ENCODE results near the gene HSPA14. TPM values are rescaled to one million over a fixed set of nuclear protein-coding genes. Genes with fewer than 3 reads are reported as not detected.
A peak's percentile ranks its signal among the peaks of the same experiment; 100 is the strongest.

The HSPA14 gene
- total RNA-seq (10 to 100 TPM; 16.1 to 16.9 TPM), polyA plus RNA-seq (ENCODE audit: insufficient read length in 2 of 2) (10 to 100 TPM; 14.8 to 17.7 TPM)
- long read RNA-seq, donor 1, partial matches to known transcripts: 0 of 4 reads
- long read RNA-seq, donor 1, other reads (novel, unspliced or antisense): 0 of 4 reads
- long read RNA-seq, donor 2, partial matches to known transcripts: 0 of 1 reads
- long read RNA-seq, donor 2, other reads (novel, unspliced or antisense): 0 of 1 reads
- long read RNA-seq, donor 3, partial matches to known transcripts: 0 of 1 reads
- long read RNA-seq, donor 3, other reads (novel, unspliced or antisense): 0 of 1 reads
- long read RNA-seq, donor 4, partial matches to known transcripts: 6 of 7 reads
- long read RNA-seq, donor 4, other reads (novel, unspliced or antisense): 0 of 7 reads

- Histone ChIP-seq H3K4me3 (ENCODE audit: low read depth, low read length) (peak within 1 kb of the TSS; percentile 95), H3K27ac (ENCODE audit: low read depth, low read length) (peak within 1 kb of the TSS; percentile 98), H3K36me3 (ENCODE audit: control insufficient read depth, insufficient read depth, low read length) (peaks cover 14% of the 10 kb centered on the region), H3K4me1 (ENCODE audit: control insufficient read depth, insufficient read depth, low read length) (peaks cover 16% of the 10 kb centered on the region), H3K9me3 (ENCODE audit: control insufficient read depth, insufficient read depth, low read length) (no peaks in the 10 kb centered on the region), H3K27me3 (ENCODE audit: control insufficient read depth, insufficient read depth, low read length) (no peaks in the 10 kb centered on the region)
- under 1% methylated on average over 72 of the region's 72 CpGs for WGBS (ENCODE audit: insufficient coverage)
- peak; percentile 99 to 100 (median 100) for DNase-seq (ENCODE audit: low read depth in 4 of 6, low spot score in 6 of 6)
Observed at GRCh38 chr10:14837757-14838581, at the start of gene HSPA14, which contains the start of the genes CDNF and MSANTD7. Gene HSPA14 (plus strand): TSS chr10:14838306. CDS start chr10:14838403, 97 bp downstream. Gene CDNF (minus strand): TSS chr10:14838037. CDS start chr10:14837946, 91 bp downstream. Gene MSANTD7 (plus strand): TSS chr10:14838306. CDS start chr10:14842285, 3,979 bp downstream.

- no peaks in the 10 kb centered on the region for H3K9me3 ChIP-seq (ENCODE audit: control insufficient read depth, insufficient read depth, low read length)
- no peak overlapping the region for H3K27ac ChIP-seq (ENCODE audit: low read depth, low read length)
- no peaks in the 10 kb centered on the region for H3K27me3 ChIP-seq (ENCODE audit: control insufficient read depth, insufficient read depth, low read length)
- no CpG with 5 or more reads among the region's 5 CpGs for WGBS (ENCODE audit: insufficient coverage)
- H3K4me3 ChIP-seq (ENCODE audit: low read depth, low read length): no peak overlapping the region
- no peak for DNase-seq (ENCODE audit: low read depth in 4 of 6, low spot score in 6 of 6)
- no peaks in the 10 kb centered on the region for H3K36me3 ChIP-seq (ENCODE audit: control insufficient read depth, insufficient read depth, low read length)
- H3K4me1 ChIP-seq (ENCODE audit: control insufficient read depth, insufficient read depth, low read length): no peaks in the 10 kb centered on the region
Observed at GRCh38 chr10:14798636-14799035, 39.5 kb upstream of the HSPA14 start.

DNA sequence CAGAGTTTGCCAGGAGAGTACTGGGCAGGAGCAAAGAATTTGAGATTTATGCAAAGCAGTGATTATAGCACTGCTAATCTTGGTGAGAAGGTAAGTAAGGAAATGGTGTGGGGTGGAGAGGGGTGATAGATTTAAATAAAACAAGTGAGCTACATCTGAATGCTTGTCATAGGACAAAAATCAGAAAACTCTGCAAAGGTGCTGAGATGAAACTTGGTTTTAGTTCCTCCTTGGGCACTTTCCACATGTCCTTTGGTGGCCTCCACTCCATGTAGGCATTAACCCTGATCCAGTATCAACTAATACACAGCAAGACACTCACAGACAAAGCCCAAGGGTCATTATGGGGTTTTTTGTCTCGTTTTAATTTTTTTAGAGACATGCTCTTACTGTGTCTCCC is 37.7 kb upstream of the HSPA14 start:
- H3K4me3 ChIP-seq (ENCODE audit: low read depth, low read length): no peak overlapping the region
- H3K27ac ChIP-seq (ENCODE audit: low read depth, low read length): no peak overlapping the region
- H3K4me1 ChIP-seq (ENCODE audit: control insufficient read depth, insufficient read depth, low read length): no peaks in the 10 kb centered on the region
- H3K27me3 ChIP-seq (ENCODE audit: control insufficient read depth, insufficient read depth, low read length): no peaks in the 10 kb centered on the region
- no CpG with 5 or more reads among the region's 1 CpG for WGBS (ENCODE audit: insufficient coverage)
- no peaks in the 10 kb centered on the region for H3K9me3 ChIP-seq (ENCODE audit: control insufficient read depth, insufficient read depth, low read length)
- H3K36me3 ChIP-seq (ENCODE audit: control insufficient read depth, insufficient read depth, low read length): no peaks in the 10 kb centered on the region
- DNase-seq (ENCODE audit: low read depth in 4 of 6, low spot score in 6 of 6): no peak

GRCh38 chr10:14801723-14802122 is 36.4 kb upstream of the HSPA14 start:
- no peak overlapping the region for H3K27ac ChIP-seq (ENCODE audit: low read depth, low read length)
- no peaks in the 10 kb centered on the region for H3K36me3 ChIP-seq (ENCODE audit: control insufficient read depth, insufficient read depth, low read length)
- H3K27me3 ChIP-seq (ENCODE audit: control insufficient read depth, insufficient read depth, low read length): no peaks in the 10 kb centered on the region
- H3K4me3 ChIP-seq (ENCODE audit: low read depth, low read length): no peak overlapping the region
- WGBS (ENCODE audit: insufficient coverage): 63% methylated on average over 5 of the region's 5 CpGs
- H3K4me1 ChIP-seq (ENCODE audit: control insufficient read depth, insufficient read depth, low read length): no peaks in the 10 kb centered on the region
- DNase-seq (ENCODE audit: low read depth in 4 of 6, low spot score in 6 of 6): no peak
- no peaks in the 10 kb centered on the region for H3K9me3 ChIP-seq (ENCODE audit: control insufficient read depth, insufficient read depth, low read length)

DNA sequence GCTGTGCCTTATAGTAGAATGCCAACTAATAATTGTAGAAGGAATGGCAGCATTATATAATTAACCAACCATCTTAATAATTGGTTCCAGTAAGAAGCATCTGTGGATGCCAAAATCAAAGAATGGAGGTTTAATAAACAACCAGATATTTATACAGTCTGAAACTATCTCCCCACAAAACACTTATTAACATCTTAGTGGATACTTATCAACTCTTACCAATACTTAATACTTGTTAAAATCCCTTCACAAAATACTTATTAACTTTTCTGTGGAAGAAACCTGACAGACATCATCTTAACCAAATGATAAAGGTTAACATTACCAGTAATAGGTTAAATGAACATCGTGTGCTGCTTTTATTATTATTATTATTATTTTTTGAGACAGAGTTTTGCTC is 34.3 kb upstream of the HSPA14 start:
- H3K36me3 ChIP-seq (ENCODE audit: control insufficient read depth, insufficient read depth, low read length): no peaks in the 10 kb centered on the region
- H3K27ac ChIP-seq (ENCODE audit: low read depth, low read length): no peak overlapping the region
- no peaks in the 10 kb centered on the region for H3K9me3 ChIP-seq (ENCODE audit: control insufficient read depth, insufficient read depth, low read length)
- no CpG with 5 or more reads among the region's 1 CpG for whole genome bisulfite sequencing (ENCODE audit: insufficient coverage)
- H3K4me1 ChIP-seq (ENCODE audit: control insufficient read depth, insufficient read depth, low read length): no peaks in the 10 kb centered on the region
- DNase-seq (ENCODE audit: low read depth in 4 of 6, low spot score in 6 of 6): no peak
- H3K4me3 ChIP-seq (ENCODE audit: low read depth, low read length): no peak overlapping the region
- H3K27me3 ChIP-seq (ENCODE audit: control insufficient read depth, insufficient read depth, low read length): no peaks in the 10 kb centered on the region

GRCh38 chr10:14806318-14806717 is 31.8 kb upstream of the HSPA14 start:
- H3K27ac ChIP-seq (ENCODE audit: low read depth, low read length): no peak overlapping the region
- H3K4me3 ChIP-seq (ENCODE audit: low read depth, low read length): no peak overlapping the region
- H3K4me1 ChIP-seq (ENCODE audit: control insufficient read depth, insufficient read depth, low read length): no peaks in the 10 kb centered on the region
- H3K36me3 ChIP-seq (ENCODE audit: control insufficient read depth, insufficient read depth, low read length): no peaks in the 10 kb centered on the region
- DNase-seq (ENCODE audit: low read depth in 4 of 6, low spot score in 6 of 6): no peak
- WGBS (ENCODE audit: insufficient coverage): no CpG with 5 or more reads among the region's 3 CpGs
- H3K9me3 ChIP-seq (ENCODE audit: control insufficient read depth, insufficient read depth, low read length): no peaks in the 10 kb centered on the region
- no peaks in the 10 kb centered on the region for H3K27me3 ChIP-seq (ENCODE audit: control insufficient read depth, insufficient read depth, low read length)

DNA sequence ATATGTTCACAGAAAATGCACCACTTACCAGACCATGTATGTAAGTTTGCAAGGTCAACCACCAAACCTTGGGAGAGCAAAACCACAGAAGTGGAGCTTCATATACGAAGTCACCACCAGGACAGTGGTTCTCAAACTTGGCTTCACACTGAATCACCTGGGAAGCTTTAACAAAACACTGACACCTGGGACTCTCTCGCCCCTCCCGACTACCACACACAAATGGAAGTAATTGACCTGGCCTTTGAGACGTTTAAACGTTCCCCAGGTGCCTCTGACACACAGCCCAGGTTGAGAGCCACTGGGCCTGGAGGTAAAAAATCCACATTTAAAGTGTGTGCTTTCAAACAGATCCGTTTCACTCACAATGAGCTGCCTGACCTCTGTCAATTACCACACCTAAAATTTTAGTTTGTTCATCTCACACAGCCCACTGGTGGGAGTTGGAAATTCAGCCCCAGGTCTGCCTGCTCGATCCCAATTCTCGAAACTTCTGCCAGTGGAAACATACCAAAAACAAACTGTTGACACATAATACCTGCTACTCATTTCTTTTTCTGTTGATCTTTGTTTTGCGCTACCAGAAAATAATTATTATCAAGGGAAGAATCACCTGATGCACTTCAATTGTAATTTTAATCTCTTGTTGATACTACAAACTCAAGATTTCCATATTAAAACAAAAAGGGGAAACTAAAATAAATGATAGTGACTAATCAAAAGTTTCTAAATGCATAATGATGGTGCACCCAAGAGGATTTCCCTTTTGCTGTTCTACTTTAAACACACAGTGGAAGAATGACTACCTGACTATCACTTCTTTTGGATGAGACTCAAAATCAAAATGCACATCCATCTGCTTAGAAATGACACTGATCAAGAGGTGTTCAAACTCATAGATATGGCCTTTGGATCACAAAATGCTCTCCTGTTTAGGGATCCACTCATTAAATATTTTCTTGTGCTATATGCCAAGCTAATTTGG is 26.8 kb upstream of the HSPA14 start:
- Histone ChIP-seq H3K27ac (ENCODE audit: low read depth, low read length) (no peak overlapping the region), H3K27me3 (ENCODE audit: control insufficient read depth, insufficient read depth, low read length) (no peaks in the 10 kb centered on the region), H3K9me3 (ENCODE audit: control insufficient read depth, insufficient read depth, low read length) (no peaks in the 10 kb centered on the region), H3K4me1 (ENCODE audit: control insufficient read depth, insufficient read depth, low read length) (no peaks in the 10 kb centered on the region), H3K4me3 (ENCODE audit: low read depth, low read length) (no peak overlapping the region), H3K36me3 (ENCODE audit: control insufficient read depth, insufficient read depth, low read length) (no peaks in the 10 kb centered on the region)
- 70% methylated on average over 7 of the region's 9 CpGs for WGBS (ENCODE audit: insufficient coverage)
- DNase-seq (ENCODE audit: low read depth in 4 of 6, low spot score in 6 of 6): peak in 1 of 6 donors; percentile 3

DNA sequence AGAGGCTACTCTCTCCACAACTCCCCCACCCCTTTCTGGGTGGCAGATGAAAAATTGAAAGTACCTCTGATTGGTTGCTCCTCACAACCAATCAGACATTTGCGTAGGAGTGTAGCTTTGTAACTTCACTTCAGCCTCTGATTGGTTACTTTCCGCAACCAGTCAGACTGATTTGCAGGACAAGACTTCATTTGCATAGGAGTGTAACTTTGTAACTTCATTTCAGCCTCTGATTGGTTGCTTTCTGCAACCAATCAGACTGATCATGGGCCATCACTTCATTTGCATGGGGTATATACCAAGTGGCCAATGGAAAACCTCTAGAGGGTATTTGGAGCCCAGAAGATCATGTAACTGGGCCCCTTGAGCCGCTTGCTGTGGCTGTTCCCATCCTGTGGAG is 25.8 kb upstream of the HSPA14 start:
- DNase-seq (ENCODE audit: low read depth in 4 of 6, low spot score in 6 of 6): no peak
- H3K4me1 ChIP-seq (ENCODE audit: control insufficient read depth, insufficient read depth, low read length): no peaks in the 10 kb centered on the region
- 100% methylated on average over 2 of the region's 3 CpGs for WGBS (ENCODE audit: insufficient coverage)
- H3K9me3 ChIP-seq (ENCODE audit: control insufficient read depth, insufficient read depth, low read length): no peaks in the 10 kb centered on the region
- no peak overlapping the region for H3K4me3 ChIP-seq (ENCODE audit: low read depth, low read length)
- H3K27me3 ChIP-seq (ENCODE audit: control insufficient read depth, insufficient read depth, low read length): no peaks in the 10 kb centered on the region
- H3K36me3 ChIP-seq (ENCODE audit: control insufficient read depth, insufficient read depth, low read length): no peaks in the 10 kb centered on the region
- no peak overlapping the region for H3K27ac ChIP-seq (ENCODE audit: low read depth, low read length)

DNA sequence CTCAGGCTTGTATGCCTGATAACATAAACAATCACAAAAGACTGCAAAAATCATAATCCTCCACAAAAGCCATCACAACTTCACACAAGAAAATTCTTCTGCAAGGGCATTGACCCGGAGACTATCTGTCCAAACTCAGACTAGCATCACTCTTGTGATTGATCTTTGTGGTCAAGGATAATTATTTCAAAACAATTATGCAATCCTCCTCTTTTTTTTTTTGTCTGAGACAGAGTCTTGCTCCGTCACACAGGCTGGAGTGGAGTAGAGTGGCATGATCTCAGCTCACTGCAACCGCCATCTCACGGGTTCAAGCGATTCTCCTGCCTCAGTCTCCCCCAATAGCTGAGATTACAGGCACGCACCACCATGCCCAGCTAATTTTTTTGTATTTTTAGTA is 22.4 kb upstream of the HSPA14 start:
- H3K36me3 ChIP-seq (ENCODE audit: control insufficient read depth, insufficient read depth, low read length): no peaks in the 10 kb centered on the region
- WGBS (ENCODE audit: insufficient coverage): 60% methylated on average over 1 of the region's 6 CpGs
- H3K27ac ChIP-seq (ENCODE audit: low read depth, low read length): no peak overlapping the region
- H3K4me3 ChIP-seq (ENCODE audit: low read depth, low read length): no peak overlapping the region
- no peaks in the 10 kb centered on the region for H3K27me3 ChIP-seq (ENCODE audit: control insufficient read depth, insufficient read depth, low read length)
- H3K9me3 ChIP-seq (ENCODE audit: control insufficient read depth, insufficient read depth, low read length): no peaks in the 10 kb centered on the region
- no peak for DNase-seq (ENCODE audit: low read depth in 4 of 6, low spot score in 6 of 6)
- H3K4me1 ChIP-seq (ENCODE audit: control insufficient read depth, insufficient read depth, low read length): no peaks in the 10 kb centered on the region
